ENCODE data around the gene TRIO. TPM values are rescaled to one million over a fixed set of nuclear protein-coding genes. Genes with fewer than 3 reads are reported as not detected.

The TRIO gene
- total RNA-seq, 1 experiment from 2014 or later = 68.4 TPM

DNA sequence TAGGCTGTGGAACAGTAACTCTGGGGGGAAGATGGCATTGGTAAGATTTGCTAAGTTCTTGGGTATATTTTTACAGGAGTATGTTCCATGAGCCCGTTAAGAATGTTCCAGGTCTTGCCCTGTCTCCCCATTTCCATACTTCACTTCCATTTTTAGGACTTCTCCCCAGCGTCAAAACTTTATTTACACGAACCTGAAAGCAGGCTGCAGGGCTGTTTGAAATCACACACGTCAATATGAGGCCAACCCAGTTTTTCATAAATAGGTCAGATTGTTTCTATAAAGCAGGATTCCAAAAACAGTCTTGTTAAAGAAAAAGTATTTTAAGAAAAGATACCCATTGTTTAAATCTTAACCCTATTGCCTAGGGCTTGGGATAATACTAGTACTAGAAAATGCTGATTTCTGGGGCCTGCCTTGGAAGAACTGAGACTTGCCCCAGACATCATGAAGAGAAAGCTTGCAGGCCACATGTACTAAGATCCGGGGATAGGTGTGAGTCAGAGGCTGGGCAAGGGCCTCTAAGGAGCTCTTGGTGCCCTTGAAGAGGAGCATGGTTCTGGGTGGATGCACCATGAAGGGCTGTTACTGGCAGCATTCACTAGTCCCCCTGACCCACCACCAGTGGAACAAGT, 24.2 kb downstream of the TRIO start:
- POLR2A ChIA-PET = interaction anchor here (0.9 kb wide), 2 partner anchors 9 to 12 kb away, joined by 3 to 4 read pairs; no protein-coding TSS in a partner anchor
- TF ChIP-seq ELF1 (IDR thresholded peaks at IDR 0.05; ENCODE audit: borderline replicate concordance, low read depth) = no peak
- TF ChIP-seq, protein P1, sequence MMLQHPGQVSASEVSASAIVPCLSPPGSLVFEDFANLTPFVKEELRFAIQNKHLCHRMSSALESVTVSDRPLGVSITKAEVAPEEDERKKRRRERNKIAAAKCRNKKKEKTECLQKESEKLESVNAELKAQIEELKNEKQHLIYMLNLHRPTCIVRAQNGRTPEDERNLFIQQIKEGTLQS (IDR thresholded peaks at IDR 0.05) = no peak
- TF ChIP-seq, protein P2, sequence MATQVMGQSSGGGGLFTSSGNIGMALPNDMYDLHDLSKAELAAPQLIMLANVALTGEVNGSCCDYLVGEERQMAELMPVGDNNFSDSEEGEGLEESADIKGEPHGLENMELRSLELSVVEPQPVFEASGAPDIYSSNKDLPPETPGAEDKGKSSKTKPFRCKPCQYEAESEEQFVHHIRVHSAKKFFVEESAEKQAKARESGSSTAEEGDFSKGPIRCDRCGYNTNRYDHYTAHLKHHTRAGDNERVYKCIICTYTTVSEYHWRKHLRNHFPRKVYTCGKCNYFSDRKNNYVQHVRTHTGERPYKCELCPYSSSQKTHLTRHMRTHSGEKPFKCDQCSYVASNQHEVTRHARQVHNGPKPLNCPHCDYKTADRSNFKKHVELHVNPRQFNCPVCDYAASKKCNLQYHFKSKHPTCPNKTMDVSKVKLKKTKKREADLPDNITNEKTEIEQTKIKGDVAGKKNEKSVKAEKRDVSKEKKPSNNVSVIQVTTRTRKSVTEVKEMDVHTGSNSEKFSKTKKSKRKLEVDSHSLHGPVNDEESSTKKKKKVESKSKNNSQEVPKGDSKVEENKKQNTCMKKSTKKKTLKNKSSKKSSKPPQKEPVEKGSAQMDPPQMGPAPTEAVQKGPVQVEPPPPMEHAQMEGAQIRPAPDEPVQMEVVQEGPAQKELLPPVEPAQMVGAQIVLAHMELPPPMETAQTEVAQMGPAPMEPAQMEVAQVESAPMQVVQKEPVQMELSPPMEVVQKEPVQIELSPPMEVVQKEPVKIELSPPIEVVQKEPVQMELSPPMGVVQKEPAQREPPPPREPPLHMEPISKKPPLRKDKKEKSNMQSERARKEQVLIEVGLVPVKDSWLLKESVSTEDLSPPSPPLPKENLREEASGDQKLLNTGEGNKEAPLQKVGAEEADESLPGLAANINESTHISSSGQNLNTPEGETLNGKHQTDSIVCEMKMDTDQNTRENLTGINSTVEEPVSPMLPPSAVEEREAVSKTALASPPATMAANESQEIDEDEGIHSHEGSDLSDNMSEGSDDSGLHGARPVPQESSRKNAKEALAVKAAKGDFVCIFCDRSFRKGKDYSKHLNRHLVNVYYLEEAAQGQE (IDR thresholded peaks at IDR 0.05; ENCODE audit: low read depth) = no peak
- no peak for TF ChIP-seq CEBPB (IDR thresholded peaks at IDR 0.05; ENCODE audit: low read depth)
- TF ChIP-seq FOSL1 (IDR thresholded peaks at IDR 0.05; ENCODE audit: low read depth) = no peak
- peak; percentile 23; the same call in 1 of the 2 replicates for TF ChIP-seq JUND (IDR thresholded peaks at IDR 0.05)
- TF ChIP-seq, protein P3, sequence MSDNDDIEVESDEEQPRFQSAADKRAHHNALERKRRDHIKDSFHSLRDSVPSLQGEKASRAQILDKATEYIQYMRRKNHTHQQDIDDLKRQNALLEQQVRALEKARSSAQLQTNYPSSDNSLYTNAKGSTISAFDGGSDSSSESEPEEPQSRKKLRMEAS (IDR thresholded peaks at IDR 0.05) = peak; percentile 84
- TF ChIP-seq EZH2 (IDR thresholded peaks at IDR 0.05) = no peak
- no peak for TF ChIP-seq ZNF274 (IDR thresholded peaks at IDR 0.05; ENCODE audit: low read depth, low read length)
- TF ChIP-seq CBX3 (IDR thresholded peaks at IDR 0.05; ENCODE audit: low read depth) = peak; percentile 53; the same call in 1 of the 2 replicates
- no peak for TF ChIP-seq RAD21 (IDR thresholded peaks at IDR 0.05; ENCODE audit: low read depth)
- TF ChIP-seq, protein P4, sequence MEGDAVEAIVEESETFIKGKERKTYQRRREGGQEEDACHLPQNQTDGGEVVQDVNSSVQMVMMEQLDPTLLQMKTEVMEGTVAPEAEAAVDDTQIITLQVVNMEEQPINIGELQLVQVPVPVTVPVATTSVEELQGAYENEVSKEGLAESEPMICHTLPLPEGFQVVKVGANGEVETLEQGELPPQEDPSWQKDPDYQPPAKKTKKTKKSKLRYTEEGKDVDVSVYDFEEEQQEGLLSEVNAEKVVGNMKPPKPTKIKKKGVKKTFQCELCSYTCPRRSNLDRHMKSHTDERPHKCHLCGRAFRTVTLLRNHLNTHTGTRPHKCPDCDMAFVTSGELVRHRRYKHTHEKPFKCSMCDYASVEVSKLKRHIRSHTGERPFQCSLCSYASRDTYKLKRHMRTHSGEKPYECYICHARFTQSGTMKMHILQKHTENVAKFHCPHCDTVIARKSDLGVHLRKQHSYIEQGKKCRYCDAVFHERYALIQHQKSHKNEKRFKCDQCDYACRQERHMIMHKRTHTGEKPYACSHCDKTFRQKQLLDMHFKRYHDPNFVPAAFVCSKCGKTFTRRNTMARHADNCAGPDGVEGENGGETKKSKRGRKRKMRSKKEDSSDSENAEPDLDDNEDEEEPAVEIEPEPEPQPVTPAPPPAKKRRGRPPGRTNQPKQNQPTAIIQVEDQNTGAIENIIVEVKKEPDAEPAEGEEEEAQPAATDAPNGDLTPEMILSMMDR (IDR thresholded peaks at IDR 0.05 in 2 of 3, conservative IDR thresholded peaks at IDR 0.05 in 1 of 3; ENCODE audit: borderline replicate concordance in 1 of 3, insufficient read depth in 1 of 3, low read depth in 2 of 3, low read length in 2 of 3) = no peak
- TF ChIP-seq, protein P5, sequence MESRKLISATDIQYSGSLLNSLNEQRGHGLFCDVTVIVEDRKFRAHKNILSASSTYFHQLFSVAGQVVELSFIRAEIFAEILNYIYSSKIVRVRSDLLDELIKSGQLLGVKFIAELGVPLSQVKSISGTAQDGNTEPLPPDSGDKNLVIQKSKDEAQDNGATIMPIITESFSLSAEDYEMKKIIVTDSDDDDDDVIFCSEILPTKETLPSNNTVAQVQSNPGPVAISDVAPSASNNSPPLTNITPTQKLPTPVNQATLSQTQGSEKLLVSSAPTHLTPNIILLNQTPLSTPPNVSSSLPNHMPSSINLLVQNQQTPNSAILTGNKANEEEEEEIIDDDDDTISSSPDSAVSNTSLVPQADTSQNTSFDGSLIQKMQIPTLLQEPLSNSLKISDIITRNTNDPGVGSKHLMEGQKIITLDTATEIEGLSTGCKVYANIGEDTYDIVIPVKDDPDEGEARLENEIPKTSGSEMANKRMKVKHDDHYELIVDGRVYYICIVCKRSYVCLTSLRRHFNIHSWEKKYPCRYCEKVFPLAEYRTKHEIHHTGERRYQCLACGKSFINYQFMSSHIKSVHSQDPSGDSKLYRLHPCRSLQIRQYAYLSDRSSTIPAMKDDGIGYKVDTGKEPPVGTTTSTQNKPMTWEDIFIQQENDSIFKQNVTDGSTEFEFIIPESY (IDR thresholded peaks at IDR 0.05; ENCODE audit: extremely low read depth, insufficient replicate concordance, low read length) = no peak
- no peak for TF ChIP-seq EZH2phosphoT487 (IDR thresholded peaks at IDR 0.05; ENCODE audit: borderline replicate concordance)
- TF ChIP-seq YY1 (IDR thresholded peaks at IDR 0.05; ENCODE audit: extremely low read depth, insufficient replicate concordance, low read depth, low read length) = no peak
- H3K36me3 ChIP-seq (ENCODE audit: control insufficient read depth in 1 of 2, insufficient read depth in 2 of 2, low read length in 2 of 2) = peaks cover 0 to 14% of the 10 kb centered on the region in 2 experiments; a peak in 1 of 4 replicates
- no peaks in the 10 kb centered on the region for H3K27me3 ChIP-seq (ENCODE audit: insufficient read depth, low read length)
- peaks cover 45 to 65% of the 10 kb centered on the region in 2 experiments for H3K4me1 ChIP-seq (ENCODE audit: control insufficient read depth in 1 of 2, insufficient read depth in 2 of 2, low read length in 2 of 2)
- ATAC-seq (peak; percentile 41; the same call in 1 of the 2 replicates), DNase-seq (ENCODE audit: low read depth, low spot score) (no peak)
- H4K20me1 ChIP-seq (ENCODE audit: insufficient read depth) = peaks cover 19% of the 10 kb centered on the region; the same call in 1 of the 2 replicates
- no TSS peak for BruUV-seq (replicated peaks)
- H3K79me2 ChIP-seq (ENCODE audit: insufficient read depth, low read length) = peaks cover 99% of the 10 kb centered on the region
- CTCF ChIA-PET = no interaction called here
- no peak overlapping the region for H3K4me3 ChIP-seq (replicated peaks in 1 of 2; ENCODE audit: low read depth in 1 of 2, low read length in 2 of 2)
- H3K9me3 ChIP-seq (ENCODE audit: control insufficient read depth in 1 of 2, insufficient read depth in 1 of 2, low read depth in 1 of 2, low read length in 2 of 2) = peaks cover 5 to 10% of the 10 kb centered on the region in 2 experiments; a peak in 1 of 4 replicates
- H3K4me2 ChIP-seq (ENCODE audit: low read length) = peak overlapping the region; percentile 26
- peak overlapping the region; percentile 23; the same call in 1 of the 2 replicates for H3K9ac ChIP-seq (ENCODE audit: low read length)
- intact Hi-C loops (cut with micrococcal nuclease) = loop anchor here (5.0 kb wide), 1 partner anchor 130 kb away; no protein-coding TSS in a partner anchor
- H3K9me2 ChIP-seq (ENCODE audit: insufficient read depth) = no peaks in the 10 kb centered on the region
- H2AFZ ChIP-seq (ENCODE audit: low read depth, low read length, poor library complexity, severe bottlenecking) = no peak overlapping the region
- H3K27ac ChIP-seq (ENCODE audit: low read depth, low read length) = no peak overlapping the region
- RAD21 ChIA-PET (ENCODE audit: low non-redundant PET in 1 of 2, low total read pairs in 2 of 2, uncharacterized antibody in 2 of 2, unreplicated experiment in 2 of 2) = interaction anchor here in 1 of 2 experiments (1.0 kb wide), 1 partner anchor 11 kb away, joined by 3 read pairs; no protein-coding TSS in a partner anchor

Measured in HCT116 (cell line).